Astrocyte of the spinal cord (primary cell): Measurements from ENCODE around the gene MCRIP2.

Experiments
- DNase-seq: peaks from one replicate; pipeline ENCODE4 v3.0.0; 2011; ENCODE audit warnings: low read depth, low spot score
- H3K4me3 ChIP-seq: 2 replicates; pipeline ENCODE4 v1.5.1; 2011; ENCODE audit warnings: low read depth, mild to moderate bottlenecking, low read length, moderate library complexity
- CTCF ChIP-seq: IDR thresholded peaks from 2 replicates; pipeline ENCODE4 v1.5.1; 2012; ENCODE audit warnings: low read depth, mild to moderate bottlenecking, low read length, inconsistent platforms
- in situ Hi-C: cut with HindIII; loops from 2 replicates; pipeline ENCODE4 v1.10.0; 2017; ENCODE audit warnings: low sequenced_read_pairs

MCRIP2 gene

GRCh38 chr16:608019-608418 lies 33.6 kb upstream of the MCRIP2 start:
- in situ Hi-C loops = no loop called here
- no peak overlapping the region for H3K4me3 ChIP-seq
- DNase-seq = no peak
- TF ChIP-seq CTCF = no peak

GRCh38 chr16:609316-609715 lies 32.3 kb upstream of the MCRIP2 start:
- no peak for TF ChIP-seq CTCF
- H3K4me3 ChIP-seq = no peak overlapping the region
- no peak for DNase-seq
- in situ Hi-C loops = no loop called here

- no peak for TF ChIP-seq CTCF
- H3K4me3 ChIP-seq = no peak overlapping the region
- in situ Hi-C loops = no loop called here
- DNase-seq = no peak
Measured at GRCh38 chr16:609984-610383, 31.6 kb upstream of the MCRIP2 start.

GRCh38 chr16:610513-611381 lies 30.9 kb upstream of the MCRIP2 start:
- H3K4me3 ChIP-seq = no peak overlapping the region
- peak; percentile 26 for DNase-seq
- in situ Hi-C loops = no loop called here
- peak; percentile 63 for TF ChIP-seq CTCF

GRCh38 chr16:615122-615521 lies 26.5 kb upstream of the MCRIP2 start:
- no peak overlapping the region for H3K4me3 ChIP-seq
- in situ Hi-C loops = no loop called here
- TF ChIP-seq CTCF = no peak
- DNase-seq = no peak

- in situ Hi-C loops = no loop called here
- H3K4me3 ChIP-seq = no peak overlapping the region
- DNase-seq = no peak
- no peak for TF ChIP-seq CTCF
Measured at GRCh38 chr16:616733-617586, 24.7 kb upstream of the MCRIP2 start.
